ENCODE data around the gene D2HGDH.

Gene D2HGDH

GRCh38 chr2:241734467-241735208 lies at the start of gene D2HGDH:
Gene D2HGDH (plus strand): TSS chr2:241734630. CDS start chr2:241735225, 595 bp downstream.
- DNase-seq, result peak; percentile 93

GRCh38 chr2:241686324-241686649 lies 48.1 kb upstream of the D2HGDH start:
- no peak for DNase-seq

GRCh38 chr2:241686650-241687425 lies 47.6 kb upstream of the D2HGDH start, which contains the start of gene DTYMK:
Gene DTYMK (minus strand): TSS chr2:241686815. CDS start chr2:241686783, 32 bp downstream.
- peak; percentile 96 for DNase-seq

- no peak for DNase-seq
Observed at GRCh38 chr2:241689306-241689705, 45.1 kb upstream of the D2HGDH start.

GRCh38 chr2:241690202-241690717 lies 44.2 kb upstream of the D2HGDH start:
- no peak for DNase-seq

GRCh38 chr2:241692448-241692847 lies 42.0 kb upstream of the D2HGDH start:
- DNase-seq, result no peak

GRCh38 chr2:241695651-241696050 lies 38.8 kb upstream of the D2HGDH start:
- no peak for DNase-seq

GRCh38 chr2:241701149-241701398 lies 33.4 kb upstream of the D2HGDH start:
- no peak for DNase-seq

GRCh38 chr2:241701399-241702154 lies 32.9 kb upstream of the D2HGDH start, which contains the start of gene ING5:
Gene ING5 (plus strand): TSS chr2:241702039. CDS start chr2:241702066, 27 bp downstream.
- DNase-seq, result peak; percentile 96

GRCh38 chr2:241702155-241703031 lies 32.0 kb upstream of the D2HGDH start:
- peak; percentile 89 for DNase-seq

GRCh38 chr2:241703032-241703604 lies 31.3 kb upstream of the D2HGDH start:
- DNase-seq, result no peak

GRCh38 chr2:241706537-241706936 lies 27.9 kb upstream of the D2HGDH start:
- DNase-seq, result no peak

- no peak for DNase-seq
Observed at GRCh38 chr2:241708879-241709278, 25.6 kb upstream of the D2HGDH start.

GRCh38 chr2:241719093-241719492 lies 15.3 kb upstream of the D2HGDH start:
- no peak for DNase-seq

- DNase-seq, result no peak
Observed at GRCh38 chr2:241720099-241720498, 14.3 kb upstream of the D2HGDH start.

- DNase-seq, result no peak
Observed at GRCh38 chr2:241720560-241720959, 13.9 kb upstream of the D2HGDH start.

GRCh38 chr2:241721852-241722251 lies 12.6 kb upstream of the D2HGDH start:
- no peak for DNase-seq

GRCh38 chr2:241722896-241723454 lies 11.5 kb upstream of the D2HGDH start:
- DNase-seq, result no peak

GRCh38 chr2:241724259-241724974 lies 10.0 kb upstream of the D2HGDH start:
- DNase-seq, result peak; percentile 43

GRCh38 chr2:241724975-241725870 lies 9.2 kb upstream of the D2HGDH start:
- DNase-seq, result no peak
